ENCODE measurements around the gene RANBP3. TPM values are rescaled to one million over a fixed set of nuclear protein-coding genes. Genes with fewer than 3 reads are reported as not detected.

The RANBP3 gene
- polyA plus RNA-seq, 1 of the 3 experiments (the other 2 are of a cell fraction) = 84.0 TPM

- no peak overlapping the region for H2AFZ ChIP-seq (ENCODE audit: low read depth)
- H3K4me2 ChIP-seq = no peak overlapping the region
- no peak overlapping the region for H3K9ac ChIP-seq
- ChIA-PET CTCF (interaction anchor here (1.2 to 10.9 kb wide), 2 partner anchors 16 to 18 kb away, joined by 3 to 102 read pairs; no protein-coding TSS in a partner anchor), POLR2A (no interaction called here)
- no peaks in the 10 kb centered on the region for H3K27me3 ChIP-seq (ENCODE audit: insufficient read depth)
- H3K27ac ChIP-seq (ENCODE audit: low read depth in 2 of 2, low read length in 1 of 2) = no peak overlapping the region
- H3K9me2 ChIP-seq = no peaks in the 10 kb centered on the region
- no peak overlapping the region for H3K4me3 ChIP-seq (ENCODE audit: low read depth in 2 of 2, low read length in 1 of 2)
- peaks cover 0 to 12% of the 10 kb centered on the region in 2 experiments for H3K36me3 ChIP-seq (replicated peaks in 1 of 2; ENCODE audit: control insufficient read depth in 1 of 2, insufficient read depth in 2 of 2, low read length in 1 of 2)
- DNase-seq = no peak
- 88% methylated on average over 9 of the region's 10 CpGs for WGBS (ENCODE audit: low lambda C conversion rate)
- no peaks in the 10 kb centered on the region for H4K20me1 ChIP-seq (ENCODE audit: insufficient read depth)
- H3K79me2 ChIP-seq (ENCODE audit: insufficient read depth) = no peaks in the 10 kb centered on the region
- no peaks in the 10 kb centered on the region for H3F3A ChIP-seq (replicated peaks; ENCODE audit: insufficient read depth)
- H3K4me1 ChIP-seq (ENCODE audit: control insufficient read depth in 1 of 2, insufficient read depth in 2 of 2, low read depth in 1 of 2, low read length in 1 of 2) = no peaks in the 10 kb centered on the region
- no peak for TF ChIP-seq YY1 (IDR thresholded peaks at IDR 0.05; ENCODE audit: low read depth)
- no peak for TF ChIP-seq MEF2A (IDR thresholded peaks at IDR 0.05; ENCODE audit: borderline replicate concordance, low read depth)
- no peak for TF ChIP-seq CHD2 (IDR thresholded peaks at IDR 0.05; ENCODE audit: low read length, partially characterized antibody)
- no peak for TF ChIP-seq SMC3 (IDR thresholded peaks at IDR 0.05; ENCODE audit: low read depth, low read length)
- no peak for TF ChIP-seq FOSL2 (IDR thresholded peaks at IDR 0.05; ENCODE audit: borderline replicate concordance, low read depth)
- TF ChIP-seq REST (IDR thresholded peaks at IDR 0.05; ENCODE audit: low read depth, low read length) = no peak
- no peak for TF ChIP-seq TCF12 (IDR thresholded peaks at IDR 0.05)
- no peak for TF ChIP-seq TEAD4 (IDR thresholded peaks at IDR 0.05; ENCODE audit: borderline replicate concordance, insufficient read depth)
- no peak for TF ChIP-seq FOXM1 (IDR thresholded peaks at IDR 0.05; ENCODE audit: low read depth)
- no peak for TF ChIP-seq RFX5 (IDR thresholded peaks at IDR 0.05; ENCODE audit: low read length)
- TF ChIP-seq, protein P1, sequence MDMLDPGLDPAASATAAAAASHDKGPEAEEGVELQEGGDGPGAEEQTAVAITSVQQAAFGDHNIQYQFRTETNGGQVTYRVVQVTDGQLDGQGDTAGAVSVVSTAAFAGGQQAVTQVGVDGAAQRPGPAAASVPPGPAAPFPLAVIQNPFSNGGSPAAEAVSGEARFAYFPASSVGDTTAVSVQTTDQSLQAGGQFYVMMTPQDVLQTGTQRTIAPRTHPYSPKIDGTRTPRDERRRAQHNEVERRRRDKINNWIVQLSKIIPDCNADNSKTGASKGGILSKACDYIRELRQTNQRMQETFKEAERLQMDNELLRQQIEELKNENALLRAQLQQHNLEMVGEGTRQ (IDR thresholded peaks at IDR 0.05; ENCODE audit: borderline replicate concordance, low read depth, low read length) = no peak
- no peak for TF ChIP-seq NRF1 (IDR thresholded peaks at IDR 0.05; ENCODE audit: low read depth, low read length)
- TF ChIP-seq MAX (IDR thresholded peaks at IDR 0.05; ENCODE audit: low read depth) = no peak
- TF ChIP-seq POLR2AphosphoS5 (IDR thresholded peaks at IDR 0.05; ENCODE audit: low read depth, low read length) = no peak
- TF ChIP-seq, protein P2, sequence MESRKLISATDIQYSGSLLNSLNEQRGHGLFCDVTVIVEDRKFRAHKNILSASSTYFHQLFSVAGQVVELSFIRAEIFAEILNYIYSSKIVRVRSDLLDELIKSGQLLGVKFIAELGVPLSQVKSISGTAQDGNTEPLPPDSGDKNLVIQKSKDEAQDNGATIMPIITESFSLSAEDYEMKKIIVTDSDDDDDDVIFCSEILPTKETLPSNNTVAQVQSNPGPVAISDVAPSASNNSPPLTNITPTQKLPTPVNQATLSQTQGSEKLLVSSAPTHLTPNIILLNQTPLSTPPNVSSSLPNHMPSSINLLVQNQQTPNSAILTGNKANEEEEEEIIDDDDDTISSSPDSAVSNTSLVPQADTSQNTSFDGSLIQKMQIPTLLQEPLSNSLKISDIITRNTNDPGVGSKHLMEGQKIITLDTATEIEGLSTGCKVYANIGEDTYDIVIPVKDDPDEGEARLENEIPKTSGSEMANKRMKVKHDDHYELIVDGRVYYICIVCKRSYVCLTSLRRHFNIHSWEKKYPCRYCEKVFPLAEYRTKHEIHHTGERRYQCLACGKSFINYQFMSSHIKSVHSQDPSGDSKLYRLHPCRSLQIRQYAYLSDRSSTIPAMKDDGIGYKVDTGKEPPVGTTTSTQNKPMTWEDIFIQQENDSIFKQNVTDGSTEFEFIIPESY (IDR thresholded peaks at IDR 0.05; ENCODE audit: borderline replicate concordance, low read depth) = no peak
- no peak for TF ChIP-seq PBX3 (IDR thresholded peaks at IDR 0.05)
- TF ChIP-seq TAF1 (IDR thresholded peaks at IDR 0.05; ENCODE audit: borderline replicate concordance, low read depth, low read length) = no peak
- TF ChIP-seq, protein P3, sequence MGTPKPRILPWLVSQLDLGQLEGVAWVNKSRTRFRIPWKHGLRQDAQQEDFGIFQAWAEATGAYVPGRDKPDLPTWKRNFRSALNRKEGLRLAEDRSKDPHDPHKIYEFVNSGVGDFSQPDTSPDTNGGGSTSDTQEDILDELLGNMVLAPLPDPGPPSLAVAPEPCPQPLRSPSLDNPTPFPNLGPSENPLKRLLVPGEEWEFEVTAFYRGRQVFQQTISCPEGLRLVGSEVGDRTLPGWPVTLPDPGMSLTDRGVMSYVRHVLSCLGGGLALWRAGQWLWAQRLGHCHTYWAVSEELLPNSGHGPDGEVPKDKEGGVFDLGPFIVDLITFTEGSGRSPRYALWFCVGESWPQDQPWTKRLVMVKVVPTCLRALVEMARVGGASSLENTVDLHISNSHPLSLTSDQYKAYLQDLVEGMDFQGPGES (IDR thresholded peaks at IDR 0.05; ENCODE audit: low read depth, low read length) = no peak
- H3K9me3 ChIP-seq = no peaks in the 10 kb centered on the region
Observed at GRCh38 chr19:6003976-6004375, 26.0 kb upstream of the RANBP3 start.
